C4-2B (cell line): Measurements from ENCODE around the gene CRK.

Source experiments
- H3K27ac ChIP-seq: fragments of 450-650 bp; 2 replicates; pipeline ENCODE4 v1.5.1; 2017
- CTCF ChIP-seq: fragments of 450-650 bp; conservative IDR thresholded peaks from 2 replicates; pipeline ENCODE4 v1.5.1; 2017; ENCODE audit warnings: mild to moderate bottlenecking
- ZFX ChIP-seq: fragments of 450-650 bp; IDR thresholded peaks from 2 replicates; pipeline ENCODE4 v1.6.1; 2017

CRK gene

DNA sequence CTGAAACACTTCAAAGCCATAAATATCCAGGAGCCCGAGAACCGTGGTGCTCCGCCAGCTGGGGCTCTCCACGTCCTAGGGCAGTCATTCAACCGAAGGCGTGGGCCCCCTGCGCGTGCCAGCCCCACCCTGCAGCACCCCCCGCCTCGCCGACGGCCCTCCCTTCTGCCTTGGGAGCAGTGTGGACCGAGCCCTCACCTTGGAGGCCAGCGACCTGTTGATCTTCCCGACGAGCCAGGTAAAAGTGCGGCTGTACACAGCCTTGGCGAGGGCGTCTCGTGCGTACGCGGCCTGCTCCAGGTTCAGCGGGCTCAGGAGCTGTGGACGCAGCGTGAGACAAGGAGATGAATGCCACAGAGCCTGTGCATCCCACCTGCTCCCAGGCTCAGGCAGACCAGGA is 22.4 kb upstream of the CRK start:
- TF ChIP-seq ZFX (no peak), CTCF (no peak)

GRCh38 chr17:1475321-1475854 is 19.4 kb upstream of the CRK start:
- TF ChIP-seq CTCF (no peak), ZFX (no peak)
- H3K27ac ChIP-seq: no peak overlapping the region

More for the DNA sequence above, 22.4 kb upstream of the CRK start:
- H3K27ac ChIP-seq: no peak overlapping the region

DNA sequence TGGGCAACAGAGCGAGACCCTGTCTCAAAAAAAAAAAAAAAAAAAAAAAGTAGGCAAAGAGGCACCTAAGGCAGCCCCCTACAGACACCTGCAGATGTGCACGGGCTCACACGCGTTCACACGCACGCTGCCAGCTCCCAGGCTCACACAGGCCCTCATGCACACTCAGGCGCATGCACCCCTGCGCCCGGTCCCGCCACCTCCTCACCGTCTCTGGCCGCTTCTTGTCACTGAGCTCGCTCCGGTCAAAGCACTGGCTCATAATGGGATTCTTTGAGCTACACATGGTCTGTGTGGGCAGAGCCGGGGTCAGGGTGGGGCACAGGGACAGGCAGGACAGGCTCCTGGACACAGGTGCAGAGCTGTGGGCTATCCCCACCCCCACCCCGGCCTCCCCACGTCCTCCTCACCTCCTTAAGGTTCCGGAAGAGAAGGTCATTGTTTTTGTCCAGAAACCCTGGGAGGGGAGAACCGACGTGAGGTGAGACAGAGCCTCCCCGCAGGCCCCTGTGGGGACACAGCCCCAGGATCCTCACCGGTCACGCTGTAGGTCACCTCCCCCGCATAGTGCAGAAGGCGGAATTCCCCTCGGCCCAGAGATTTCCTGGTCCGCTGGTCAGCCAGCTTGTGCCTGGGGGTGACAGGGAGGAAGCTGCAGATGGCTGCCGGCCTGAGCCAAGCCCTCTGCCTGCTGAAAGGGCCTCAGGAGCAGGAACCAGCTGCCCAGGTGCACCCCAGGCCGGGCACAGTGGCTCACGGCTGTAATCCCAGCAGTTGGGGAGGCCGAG is 18.6 kb upstream of the CRK start:
- no peak for TF ChIP-seq ZFX
- no peak for TF ChIP-seq CTCF
- H3K27ac ChIP-seq: no peak overlapping the region

DNA sequence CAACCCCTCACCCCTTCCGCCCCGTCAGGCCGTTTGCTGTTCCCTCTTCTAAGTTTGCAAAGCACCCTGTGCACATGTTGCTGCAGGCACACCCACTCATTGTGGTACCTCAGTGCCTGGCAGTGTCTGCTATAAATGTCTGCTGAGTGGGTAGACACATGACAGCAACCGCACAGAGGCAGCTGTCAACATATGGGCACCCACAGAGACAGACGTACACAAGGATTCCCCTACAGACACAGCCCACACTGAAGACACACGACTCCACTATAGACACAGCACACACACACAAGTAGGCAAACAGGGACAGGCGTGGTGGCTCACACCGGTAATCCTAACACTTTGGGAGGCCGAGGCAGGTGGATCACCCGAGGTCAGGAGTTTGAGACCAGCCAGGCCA is 17.8 kb upstream of the CRK start:
- TF ChIP-seq ZFX (no peak), CTCF (no peak)
- H3K27ac ChIP-seq: no peak overlapping the region

- no peak overlapping the region for H3K27ac ChIP-seq
- TF ChIP-seq ZFX: no peak
Measured at GRCh38 chr17:1473170-1473569, 17.1 kb upstream of the CRK start.

DNA sequence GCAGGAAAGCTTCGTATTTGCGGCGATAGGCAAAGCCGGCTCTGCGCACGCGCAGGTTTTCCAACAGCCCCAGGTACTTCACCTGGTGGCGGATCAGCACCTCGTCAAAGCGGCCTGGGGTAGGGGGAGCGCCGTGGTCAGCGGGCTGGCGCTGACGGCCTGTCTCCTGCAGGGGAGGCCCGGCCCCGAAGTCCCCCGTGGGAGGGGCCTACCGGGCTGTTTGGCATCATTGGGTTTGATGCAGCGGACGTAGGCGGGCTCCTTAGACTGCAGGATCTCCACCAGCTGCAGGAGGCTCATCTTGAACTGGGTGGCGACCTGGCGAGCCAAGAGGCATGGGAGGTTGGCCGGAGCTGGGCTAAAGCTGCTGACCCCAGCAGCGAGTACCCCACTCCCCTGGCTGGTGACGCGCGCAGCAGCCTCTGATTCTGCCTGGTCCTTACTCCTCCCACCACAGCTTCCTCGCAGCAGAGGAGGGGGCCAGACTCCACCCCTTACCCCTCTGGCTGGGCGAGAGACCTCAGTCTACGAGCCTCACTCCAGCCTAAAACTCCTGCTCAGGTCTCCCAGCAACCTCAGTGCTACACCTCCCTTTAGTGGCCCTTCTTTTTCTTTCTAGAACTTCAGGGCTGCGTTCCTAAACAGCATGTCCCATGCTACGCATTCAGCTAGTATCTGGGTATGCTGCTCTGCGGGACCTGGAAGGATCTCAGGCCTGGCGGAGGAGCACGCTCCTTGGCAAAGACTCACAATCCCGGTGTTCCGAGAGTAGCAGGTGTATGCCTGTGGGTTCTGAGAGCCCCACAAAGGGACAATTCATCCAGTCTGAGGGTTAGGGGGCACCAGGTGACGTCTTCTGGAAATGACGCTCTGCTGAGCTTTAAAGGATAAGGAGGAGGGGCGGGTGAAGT is 16.1 kb upstream of the CRK start:
- H3K27ac ChIP-seq: no peak overlapping the region
- TF ChIP-seq CTCF (no peak), ZFX (no peak)

GRCh38 chr17:1471490-1471889 is 15.5 kb upstream of the CRK start:
- TF ChIP-seq CTCF: no peak
- H3K27ac ChIP-seq: no peak overlapping the region
